Activated CD4-positive, alpha-beta T cell treated with anti-CD3 and anti-CD28 coated beads for 48 hours (primary cell): ENCODE measurements around the gene MRPL49.
"Not testable (repeated sequence)": the region's sequence is repeated elsewhere in the genome, so short reads cannot be mapped to it uniquely, and the experiment has no call there.

Experiments
- DNase-seq: peaks from one replicate; pipeline ENCODE4 v3.0.0-alpha.2; 2020

The MRPL49 gene

DNA sequence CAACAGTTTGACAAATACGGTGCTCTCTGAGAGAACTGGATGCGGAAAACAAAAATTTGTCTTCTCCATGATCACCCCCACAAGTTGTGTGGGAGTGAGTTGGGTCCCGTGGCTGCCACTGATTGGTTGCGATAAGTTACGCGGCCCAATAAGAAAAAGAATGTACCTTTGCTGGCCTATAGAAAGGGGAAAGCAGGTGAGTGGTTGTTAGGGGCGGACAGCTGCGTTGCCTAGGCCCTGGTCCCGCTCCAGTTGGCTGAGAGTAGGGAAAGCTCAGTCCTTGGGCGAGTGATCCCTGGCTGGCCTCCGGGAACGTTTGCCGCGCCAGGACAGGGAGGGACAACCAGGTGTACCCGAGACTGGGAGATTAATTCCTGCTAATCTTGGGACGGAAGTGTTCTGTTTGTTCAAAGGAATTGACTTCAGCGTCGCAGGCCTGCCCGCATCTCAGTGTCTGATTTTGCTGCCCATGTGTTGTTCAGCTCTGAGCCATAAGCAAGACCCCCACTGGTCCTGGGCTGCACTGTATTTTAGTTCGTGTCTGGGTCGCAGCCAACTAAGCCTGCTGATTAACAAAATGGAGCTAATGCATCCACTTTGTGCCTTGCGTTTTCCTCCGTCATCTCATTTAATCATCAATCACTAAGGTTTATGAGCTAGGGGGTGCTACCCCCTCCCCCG is 13.0 kb downstream of the MRPL49 start:
- peak; percentile 85 for DNase-seq

- DNase-seq = peak; percentile 18
These were observed 13.6 kb downstream of the MRPL49 start for GRCh38 chr11:65135633-65136145.

GRCh38 chr11:65136515-65137096 is 14.5 kb downstream of the MRPL49 start:
- DNase-seq = no peak

- DNase-seq = no peak
These were observed 19.9 kb downstream of the MRPL49 start for GRCh38 chr11:65141896-65142494.

GRCh38 chr11:65147352-65148075 is 25.4 kb downstream of the MRPL49 start:
- no peak for DNase-seq

DNA sequence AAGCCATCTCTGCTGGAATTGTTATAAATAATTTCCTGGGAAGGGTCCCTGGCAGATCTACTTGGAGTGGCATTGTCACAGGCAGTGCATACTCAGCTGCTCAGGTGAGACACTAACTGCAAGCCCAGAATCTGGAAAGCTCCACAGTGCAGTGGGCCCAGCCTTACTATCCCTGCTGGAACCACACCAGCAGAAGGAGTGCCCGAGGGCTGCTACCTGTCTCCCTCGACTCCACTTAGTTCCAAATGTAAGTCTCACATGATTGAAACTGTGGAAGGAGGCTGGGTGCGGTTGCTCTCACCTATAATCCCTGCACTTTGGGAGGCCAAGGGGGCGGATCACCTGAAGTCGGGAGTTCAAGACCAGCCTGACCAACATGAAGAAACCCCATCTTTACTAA is 26.5 kb downstream of the MRPL49 start:
- no peak for DNase-seq

DNA sequence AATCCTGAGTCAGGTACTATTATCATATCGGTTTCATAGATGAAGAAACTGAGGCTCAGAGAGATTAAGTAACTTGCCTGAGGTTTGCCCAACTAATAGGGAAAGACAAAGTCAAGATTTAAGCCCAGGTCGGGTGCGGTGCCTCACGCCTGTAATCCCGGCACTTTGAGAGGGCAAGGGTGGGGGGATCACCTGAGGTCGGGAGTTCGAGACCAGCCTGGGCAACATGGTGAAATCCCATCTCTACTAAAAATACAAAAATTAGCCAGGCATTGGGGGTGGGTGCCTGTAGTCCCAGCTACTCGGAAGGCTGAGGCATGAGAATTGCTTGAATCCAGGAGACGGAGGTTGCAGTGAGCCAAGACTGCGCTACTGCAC is 28.0 kb downstream of the MRPL49 start:
- not testable (repeated sequence) for DNase-seq

DNA sequence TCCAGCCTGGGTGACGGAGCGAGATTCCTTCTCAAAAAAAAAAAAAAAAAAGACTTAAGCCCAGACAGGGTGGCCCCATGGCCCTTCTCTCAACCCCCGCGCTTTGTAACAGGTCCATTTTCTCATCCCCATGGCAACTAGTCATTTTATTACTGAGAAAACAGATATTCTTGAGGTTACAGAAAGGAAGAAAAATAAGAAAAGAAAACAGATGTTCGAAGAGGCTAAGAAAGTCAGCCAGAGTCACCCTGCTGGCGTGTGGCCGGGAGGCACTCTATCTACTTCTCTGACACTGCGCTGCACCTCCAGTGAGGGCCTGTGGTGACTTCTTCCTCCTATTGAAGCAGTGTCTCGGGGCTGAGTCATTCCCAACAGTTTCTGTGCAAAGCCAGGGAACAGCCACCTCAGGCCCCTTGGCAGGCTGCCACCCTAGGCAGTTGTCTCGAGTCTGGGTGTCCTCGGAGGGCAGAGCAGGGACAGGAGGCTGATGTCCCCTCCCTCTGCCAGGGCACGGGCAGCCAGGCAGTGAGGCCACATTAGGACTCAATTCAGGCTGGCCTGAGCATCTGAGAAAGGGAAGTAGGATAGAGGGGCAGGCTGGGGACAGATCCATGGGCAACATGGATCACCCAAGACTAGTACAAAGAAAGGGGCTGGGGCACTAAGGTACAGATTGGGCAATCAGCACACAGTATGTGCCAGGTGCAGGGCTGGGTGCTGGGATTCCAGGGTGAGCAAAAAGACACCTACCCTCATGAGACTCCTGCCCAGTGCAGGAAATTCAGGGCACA is 28.6 kb downstream of the MRPL49 start:
- DNase-seq = peak; percentile 71

GRCh38 chr11:65151331-65151899 is 29.3 kb downstream of the MRPL49 start:
- no peak for DNase-seq

DNA sequence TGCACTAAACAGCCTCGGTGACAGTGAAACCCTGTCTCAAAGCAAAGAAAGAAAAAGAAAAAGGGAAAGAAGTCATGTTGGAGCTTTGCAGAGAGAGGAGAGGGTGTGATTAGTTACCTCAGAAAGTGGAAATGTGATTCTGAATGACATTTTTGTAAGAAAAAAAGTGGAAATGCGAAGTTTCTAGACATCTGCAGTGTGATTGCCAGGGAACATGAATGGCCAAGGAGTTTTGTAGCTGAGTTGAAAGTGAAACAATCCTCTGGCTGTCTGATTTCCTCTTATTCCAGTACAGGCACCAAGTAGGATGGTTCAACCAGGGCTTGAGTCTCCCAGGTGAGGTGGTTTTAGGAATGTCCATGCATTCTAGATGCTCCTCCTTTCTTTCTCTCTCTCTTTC is 30.0 kb downstream of the MRPL49 start:
- DNase-seq = no peak

- no peak for DNase-seq
These were observed 34.1 kb downstream of the MRPL49 start for GRCh38 chr11:65156256-65156655.

- DNase-seq = no peak
These were observed 34.8 kb downstream of the MRPL49 start for GRCh38 chr11:65156926-65157325.

DNA sequence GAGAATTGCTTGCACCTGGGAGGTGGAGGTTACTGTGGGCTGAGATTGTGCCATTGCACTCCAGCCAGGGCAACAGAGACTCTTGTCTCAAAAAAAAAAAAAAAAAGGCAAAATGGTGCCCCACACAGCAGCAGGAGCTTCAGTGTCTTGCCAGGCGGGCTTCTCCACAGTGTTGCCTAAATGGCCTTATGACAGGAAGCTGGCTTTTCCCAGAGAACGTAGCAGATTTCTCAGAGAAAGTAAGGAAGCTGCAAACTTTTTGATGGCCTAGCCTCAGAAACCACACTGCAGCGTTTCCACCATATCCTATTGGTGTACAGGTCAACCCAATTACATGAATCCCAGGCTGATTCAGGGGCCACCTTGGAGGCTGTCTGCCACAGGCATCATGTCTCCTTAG is 35.2 kb downstream of the MRPL49 start:
- DNase-seq = no peak

DNA sequence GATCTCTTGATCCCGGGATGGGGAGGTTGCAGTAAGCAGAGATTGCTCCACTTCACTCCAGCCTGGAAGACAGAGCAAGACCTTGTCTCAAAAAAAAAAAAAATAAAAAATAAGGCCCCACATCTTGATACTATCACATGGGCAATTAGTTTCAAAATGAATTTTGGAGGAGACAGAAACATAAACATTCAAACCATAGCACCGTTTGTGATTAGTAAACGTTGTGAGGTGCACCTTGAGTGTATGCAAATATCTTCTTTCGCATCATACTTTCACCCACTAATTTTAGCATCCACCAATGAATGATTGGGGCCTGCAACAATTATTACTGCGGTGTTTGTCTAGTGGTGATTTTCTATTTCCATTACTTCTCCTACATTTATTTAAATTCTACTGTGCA is 36.9 kb downstream of the MRPL49 start:
- DNase-seq = no peak

GRCh38 chr11:65160643-65161042 is 38.5 kb downstream of the MRPL49 start:
- no peak for DNase-seq

DNA sequence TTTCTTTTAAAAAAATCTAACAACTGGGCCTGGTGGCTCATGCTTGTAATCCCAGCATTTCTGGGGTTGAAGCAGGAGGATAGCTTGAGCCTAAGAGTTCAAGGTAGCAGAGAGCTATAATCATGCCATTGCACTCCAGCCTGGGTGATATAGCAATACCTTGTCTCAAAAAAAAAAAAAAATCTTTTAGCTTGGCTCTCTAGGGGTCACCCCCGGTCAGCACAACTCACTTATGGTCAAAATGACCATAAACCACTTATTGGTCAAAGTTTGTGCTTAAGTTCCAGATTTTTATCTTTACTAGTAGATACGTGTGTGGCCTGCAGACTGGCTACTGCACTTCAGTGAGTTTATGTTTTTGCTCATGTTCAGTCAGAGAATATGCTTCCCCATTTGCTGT is 41.6 kb downstream of the MRPL49 start:
- no peak for DNase-seq

- DNase-seq = no peak
These were observed 43.5 kb downstream of the MRPL49 start for GRCh38 chr11:65165410-65166317.

DNA sequence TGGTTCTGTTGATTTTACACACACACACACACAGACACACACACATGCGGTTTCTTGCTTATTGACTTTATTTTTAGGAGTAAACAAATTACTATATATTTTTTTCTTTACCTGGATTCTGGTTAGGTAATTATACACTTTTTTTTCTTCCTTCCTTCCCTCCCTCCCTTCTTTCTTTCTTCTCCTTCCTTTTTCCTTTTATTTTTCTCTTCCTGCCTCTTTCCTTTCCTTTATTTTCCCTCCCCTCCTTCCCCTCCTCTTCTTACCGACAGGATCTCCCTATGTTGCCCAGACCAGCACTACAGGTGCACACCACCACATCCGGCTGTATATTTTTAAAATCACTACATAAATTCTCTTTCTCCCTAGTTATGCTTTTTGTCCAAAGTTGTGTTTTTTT is 44.8 kb downstream of the MRPL49 start:
- no peak for DNase-seq

DNA sequence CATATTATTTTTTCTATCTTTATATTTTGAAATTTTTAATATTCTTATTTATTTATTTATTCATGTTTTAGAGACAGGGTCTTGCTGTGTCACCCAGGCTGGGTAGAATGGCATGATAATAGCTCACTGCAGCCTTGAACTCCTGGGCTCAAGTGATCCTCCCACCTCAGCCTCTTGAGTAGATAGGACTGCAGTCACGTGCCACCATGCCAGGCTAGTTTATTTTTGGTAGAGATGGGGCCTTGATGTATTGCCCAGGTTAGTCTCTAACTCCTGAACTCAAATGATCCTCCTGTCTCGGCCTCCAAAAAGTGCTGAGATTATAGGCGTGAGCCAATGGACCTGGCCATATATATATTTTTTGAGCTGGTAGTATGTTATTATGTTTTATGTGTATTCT is 45.5 kb downstream of the MRPL49 start:
- DNase-seq = no peak

DNA sequence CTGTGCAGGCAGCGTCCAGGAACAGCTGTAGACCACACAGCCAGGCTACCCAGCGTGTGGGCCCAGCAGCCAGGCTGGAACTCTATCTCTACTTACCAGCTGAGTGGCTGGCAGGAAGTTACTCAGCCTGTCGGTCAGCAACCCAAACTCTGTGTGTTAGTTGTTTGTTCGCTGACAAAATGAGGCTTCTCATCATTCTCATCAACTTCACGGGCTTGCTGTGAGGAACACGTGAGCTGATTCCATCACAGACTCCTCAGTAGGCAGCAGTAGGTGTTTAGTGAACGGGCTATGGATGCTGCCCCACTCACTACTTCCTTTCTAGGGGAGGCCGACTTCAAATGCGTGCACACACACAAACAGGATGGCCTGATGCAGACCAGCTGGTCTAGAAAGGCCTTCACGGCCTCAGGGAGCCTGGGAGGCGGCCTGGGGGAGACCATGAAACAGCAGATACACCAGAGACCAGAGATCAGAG is 47.1 kb downstream of the MRPL49 start:
- no peak for DNase-seq

DNA sequence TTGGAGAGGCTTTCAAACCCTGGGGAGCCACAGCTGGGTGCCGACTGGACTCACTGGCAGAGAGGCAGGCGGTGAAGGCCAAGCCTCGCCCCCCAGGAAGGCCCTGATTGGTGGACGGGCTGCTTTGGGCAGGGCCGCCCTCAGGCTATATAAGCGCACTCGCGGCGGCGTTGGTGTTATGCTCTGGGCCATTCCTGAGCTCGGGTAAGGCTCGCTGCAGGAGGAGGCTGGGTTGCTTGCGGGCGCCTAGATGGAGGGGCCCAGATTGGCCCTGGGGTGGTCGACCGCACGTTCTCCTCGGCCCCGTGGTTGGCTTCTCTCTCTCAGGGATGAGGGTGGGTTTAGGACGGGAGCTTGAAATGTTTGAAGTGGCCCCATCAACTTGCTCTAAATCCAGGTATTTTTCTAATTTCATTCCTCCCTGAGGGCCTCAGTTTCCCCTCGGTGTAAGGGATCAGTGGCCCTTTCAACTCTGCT is 48.0 kb downstream of the MRPL49 start, which contains the start of gene SPDYC:
TSS of gene SPDYC (plus strand) at position 176 of the 477 bp plus-strand sequence. CDS start 1,125 bp downstream, outside the sequence.
- no peak for DNase-seq
